HepG2 (cell line): Measurements from ENCODE around the gene FSCN2. TPM values are rescaled to one million over a fixed set of nuclear protein-coding genes. Genes with fewer than 3 reads are reported as not detected.

Experiments
- ATAC-seq: fragments of 200-7000 bp; cut with Tn5 transposase; 3 replicates; pipeline ENCODE4 v1.9.1; 2020; ENCODE audit warnings: mild to moderate bottlenecking, moderate library complexity
- BruUV-seq: library from RNA; stranded (reverse); fragments of 400-500 nt; replicated peaks from 2 replicates; lab custom pipeline; 2021; lab: Mats Ljungman, UMichigan
- CTCF ChIA-PET: fragments of 300-600 bp; formaldehyde crosslinking; extraction: SDS; loops from one replicate; lab custom pipeline; 2021; ENCODE audit warnings: low total read pairs, inconsistent platforms, low intra/inter-chr PET ratio; lab: Yijun Ruan, JAX
- POLR2A ChIA-PET: fragments of 350-600 bp; sonication (Branson Sonifier 250); formaldehyde crosslinking; loops from one replicate; lab custom pipeline; 2020; ENCODE audit warnings: antibody characterized with exemption, inconsistent platforms; lab: Yijun Ruan, JAX
- DNase-seq: peaks from one replicate; pipeline ENCODE4 v3.0.0-alpha.2; 2015; ENCODE audit warnings: low spot score
- FAIRE-seq: peaks from 3 replicates; lab custom pipeline; 2011; peaks lifted over from hg19 to GRCh38; lab: Jason Lieb, UNC
- H2AFZ ChIP-seq: one replicate; pipeline ENCODE4 v1.6.1; 2011; ENCODE audit warnings: low read length, inconsistent platforms
- H3K27ac ChIP-seq: fragments of 300-600 bp; 3 replicates; pipeline ENCODE4 v1.8.0; 2011; ENCODE audit warnings: mixed run types, mild to moderate bottlenecking, mixed read lengths, low read length, inconsistent platforms; ENCODE audit not compliant: insufficient read depth; ENCODE audit errors: extremely low read length
- H3K27me3 ChIP-seq, 2 experiments: fragments of 200-600 bp in 1 of 2; 2 replicates in 1 of 2; 3 replicates in 1 of 2; pipeline versions ENCODE4 v1.6.0 to v1.8.0; 2011; ENCODE audit warnings: low read length in 2 of 2, mild to moderate bottlenecking in 2 of 2, moderate library complexity in 2 of 2, inconsistent platforms in 1 of 2; ENCODE audit not compliant: insufficient read depth in 2 of 2, control insufficient read depth in 1 of 2
- H3K36me3 ChIP-seq, 2 experiments: fragments of 200-600 bp in 1 of 2; replicated peaks in 1 of 2; 2 replicates in 1 of 2; 3 replicates in 1 of 2; pipeline versions ENCODE4 v1.5.1 to v1.8.0; 2011; ENCODE audit warnings: low read length in 2 of 2, inconsistent platforms in 1 of 2; ENCODE audit not compliant: insufficient read depth in 2 of 2, control insufficient read depth in 1 of 2
- H3K4me1 ChIP-seq: 2 replicates; pipeline ENCODE4 v1.5.1; 2012; ENCODE audit warnings: low read length, inconsistent platforms; ENCODE audit not compliant: insufficient read depth
- H3K4me2 ChIP-seq: 2 replicates; pipeline ENCODE4 v1.6.0; 2011; ENCODE audit warnings: low read depth, low read length, inconsistent platforms
- H3K4me3 ChIP-seq, 3 experiments: fragments of 200-600 bp in 1 of 3; sonication (generic), shearing (Covaris generic) in 1 of 3; replicated peaks in 1 of 3; 2 replicates each; pipeline ENCODE4 v1.5.1; 2011 to 2016; ENCODE audit warnings: low read length in 3 of 3, inconsistent platforms in 2 of 3, low read depth in 2 of 3, mild to moderate bottlenecking in 2 of 3, control low read depth in 1 of 3, mixed read lengths in 1 of 3; ENCODE audit not compliant: insufficient read depth in 1 of 3
- H3K79me2 ChIP-seq: one replicate; pipeline ENCODE4 v1.6.1; 2011; ENCODE audit warnings: low read length, inconsistent platforms; ENCODE audit not compliant: insufficient read depth
- H3K9ac ChIP-seq: 2 replicates; pipeline ENCODE4 v1.6.0; 2011; ENCODE audit warnings: mild to moderate bottlenecking, low read depth, low read length, inconsistent platforms; ENCODE audit not compliant: insufficient read depth
- H3K9me3 ChIP-seq: 2 replicates; pipeline ENCODE4 v1.5.1; 2012; ENCODE audit warnings: mild to moderate bottlenecking, low read length
- H4K20me1 ChIP-seq: 2 replicates; pipeline ENCODE4 v1.6.0; 2011; ENCODE audit warnings: inconsistent platforms, mild to moderate bottlenecking, low read length, moderate library complexity; ENCODE audit not compliant: insufficient read depth
- AHR ChIP-seq: IDR thresholded peaks from 2 replicates; pipeline ENCODE4 v1.6.1; 2018; ENCODE audit warnings: missing genetic modification reagents, missing compliant biosample characterization
- ARID3A ChIP-seq: IDR thresholded peaks from 2 replicates; pipeline ENCODE4 v1.6.1; 2012; ENCODE audit warnings: low read depth, low read length, improper control_type of control experiment
- BRCA1 ChIP-seq: sonication (generic); formaldehyde crosslinking; IDR thresholded peaks from 2 replicates; pipeline ENCODE4 v1.4.0; 2020; ENCODE audit warnings: missing genetic modification reagents
- FOSL2 ChIP-seq: sonication (generic); formaldehyde crosslinking; IDR thresholded peaks from 2 replicates; pipeline ENCODE4 v1.4.0; 2020; ENCODE audit warnings: missing genetic modification reagents
- FOXJ3 ChIP-seq: sonication (generic); formaldehyde crosslinking; IDR thresholded peaks from 2 replicates; pipeline ENCODE4 v1.4.0; 2020; ENCODE audit warnings: missing genetic modification reagents, mild to moderate bottlenecking, borderline replicate concordance
- GABPB1 ChIP-seq: IDR thresholded peaks from 2 replicates; pipeline ENCODE4 v1.6.1; 2016; ENCODE audit warnings: mild to moderate bottlenecking, missing genetic modification reagents, moderate library complexity, missing compliant biosample characterization
- HNRNPLL ChIP-seq: fragments of 200-400 bp; formaldehyde crosslinking; IDR thresholded peaks from 2 replicates; pipeline ENCODE4 v1.6.1; 2017; ENCODE audit warnings: mild to moderate bottlenecking, low read depth, low read length; ENCODE audit not compliant: poor library complexity, severe bottlenecking
- MYC ChIP-seq: sonication (generic); formaldehyde crosslinking; IDR thresholded peaks from 2 replicates; pipeline ENCODE4 v1.9.0; 2021; ENCODE audit warnings: missing genetic modification reagents, borderline replicate concordance
- NR3C1 ChIP-seq: sonication (generic); formaldehyde crosslinking; IDR thresholded peaks from 2 replicates; pipeline ENCODE4 v1.4.0; 2020; ENCODE audit warnings: missing genetic modification reagents
- SP4 ChIP-seq: sonication (generic); formaldehyde crosslinking; IDR thresholded peaks from 2 replicates; pipeline ENCODE4 v1.8.1; 2023; ENCODE audit warnings: mild to moderate bottlenecking, missing genetic modification reagents
- ZNF101 ChIP-seq: sonication (generic); formaldehyde crosslinking; IDR thresholded peaks from 2 replicates; pipeline ENCODE4 v1.4.0; 2020; ENCODE audit warnings: mild to moderate bottlenecking, low read depth, missing genetic modification reagents, borderline replicate concordance
- ZNF224 ChIP-seq: sonication (generic); formaldehyde crosslinking; IDR thresholded peaks from 2 replicates; pipeline ENCODE4 v1.5.0; 2020; ENCODE audit warnings: mild to moderate bottlenecking, missing genetic modification reagents
- ZNF431 ChIP-seq: sonication (generic); formaldehyde crosslinking; IDR thresholded peaks from 2 replicates; pipeline ENCODE4 v1.9.0; 2022; ENCODE audit warnings: missing genetic modification reagents, low read depth, mild to moderate bottlenecking, borderline replicate concordance
- ZNF512 ChIP-seq: sonication (generic); formaldehyde crosslinking; IDR thresholded peaks from 2 replicates; pipeline ENCODE4 v1.4.0; 2020; ENCODE audit warnings: mild to moderate bottlenecking, missing genetic modification reagents
- ZNF607 ChIP-seq: sonication (generic); formaldehyde crosslinking; IDR thresholded peaks from 2 replicates; pipeline ENCODE4 v1.5.1; 2020; ENCODE audit warnings: missing genetic modification reagents, mild to moderate bottlenecking, borderline replicate concordance
- WGBS: methylation state at CpG from one replicate; pipeline ENCODE4 v1.1.6; 2017; ENCODE audit warnings: low lambda C conversion rate; 5-methylcytosine and 5-hydroxymethylcytosine counted together
- in situ Hi-C: cut with HindIII; loops from 2 replicates; pipeline ENCODE4 v1.10.0; 2017; ENCODE audit warnings: low pct_unique_long_range_greater_than_20kb; ENCODE audit not compliant: extremely low pct_ligation_motif_present
- intact Hi-C: fragments of 100-400 bp; cut with micrococcal nuclease; formaldehyde crosslinking; loops from one replicate; pipeline ENCODE4 v1.10.0; 2022; ENCODE audit not compliant: unreplicated experiment
- polyA plus RNA-seq, 8 experiments: library from polyadenylated mRNA; depleted of rRNA in 3 of 8; stranded (reverse) in 7 of 8; unstranded in 1 of 8; fragments of >200 nt; fragmentation: Illumina TruSeq in 4 of 8; extraction: Trizol in 4 of 8; gene quantifications; 2 replicates each; pipeline versions ENCODE4 v1.2.1 to v1.2.3, GENCODE V29; 2011 to 2016; ENCODE audit warnings: low read depth in 4 of 8, missing spikeins in 1 of 8, mixed read lengths in 1 of 8; ENCODE audit not compliant: insufficient read depth in 1 of 8
- total RNA-seq, 5 experiments: library from RNA; depleted of rRNA; stranded (reverse); fragments of >200 nt; fragmentation: Illumina TruSeq; extraction: Trizol; gene quantifications; 2 replicates each; pipeline ENCODE4 v1.2.3, GENCODE V29; 2016; ENCODE audit warnings: low read depth in 1 of 5
- TF ChIP-seq, protein P1 (sequence below), 2 experiments: fragments of 450-650 bp in 1 of 2; sonication (generic) in 1 of 2; formaldehyde crosslinking; IDR thresholded peaks; 2 replicates each; pipeline versions ENCODE4 v1.5.0 to v1.8.0; 2020 to 2022; ENCODE audit warnings: mild to moderate bottlenecking in 1 of 2, missing genetic modification reagents in 1 of 2
- TF ChIP-seq, protein P2 (sequence below): sonication (generic); formaldehyde crosslinking; IDR thresholded peaks from 2 replicates; pipeline ENCODE4 v1.4.0; 2020; ENCODE audit warnings: missing genetic modification reagents

Gene FSCN2
- total and polyA plus RNA-seq, 2 of the 13 experiments (the other 11 are each of a cell fraction or from before 2014, with no cell fraction given), result 0.09 TPM; not detected in 1

GRCh38 chr17:81514739-81515529, 13.2 kb upstream of the FSCN2 start:
- ChIA-PET POLR2A (interaction anchor here (0.5 to 4.3 kb wide), 10 partner anchors 7 to 276 kb away, joined by 3 to 27 read pairs (median 3); partner anchors contain the start of genes BAHCC1, FAAP100, NDUFAF8 and TEPSIN), CTCF (no interaction called here)
- H3K4me1 ChIP-seq, result peaks cover 55% of the 10 kb centered on the region
- ATAC-seq (peak; percentile 19), FAIRE-seq (no peak), DNase-seq (peak; percentile 73)
- peaks cover 24% of the 10 kb centered on the region for H4K20me1 ChIP-seq
- intact Hi-C loops (loop anchor here (10.0 kb wide), 1 partner anchor 120 kb away; the partner anchor contains the start of gene BAHCC1), in situ Hi-C loops (no loop called here)
- 4% methylated on average over 10 of the region's 82 CpGs for WGBS
- peaks cover 26% of the 10 kb centered on the region for H3K79me2 ChIP-seq
- peaks cover 0 to 4% of the 10 kb centered on the region in 2 experiments; a peak in 1 of 5 replicates for H3K27me3 ChIP-seq
- peaks cover 14 to 22% of the 10 kb centered on the region in 2 experiments for H3K36me3 ChIP-seq
- H3K9me3 ChIP-seq, result no peaks in the 10 kb centered on the region
- peak overlapping the region; percentile 54 to 88 (median 75) for H3K4me3 ChIP-seq
- H3K27ac ChIP-seq, result peak overlapping the region; percentile 86
- no peak overlapping the region for H2AFZ ChIP-seq
- BruUV-seq, result TSS peak; percentile 56
- H3K9ac ChIP-seq, result peak overlapping the region; percentile 99
- H3K4me2 ChIP-seq, result peak overlapping the region; percentile 97
- TF ChIP-seq AHR (CRISPR knock-in tag) (0 out of 2 replicates have a peak, but pooled peaks have one; percentile 54), ZNF224 (CRISPR knock-in tag) (no peak), ZNF607 (no peak), ZNF101 (CRISPR knock-in tag) (no peak), HNRNPLL (peak; percentile 45), BRCA1 (CRISPR knock-in tag) (0 out of 2 replicates have a peak, but pooled peaks have one; percentile 32), SP4 (no peak), NR3C1 (CRISPR knock-in tag) (no peak), GABPB1 (CRISPR knock-in tag) (peak; percentile 85), FOSL2 (CRISPR knock-in tag) (peak; percentile 4; the same call in 1 of the 2 replicates), MYC (CRISPR knock-in tag) (peak; percentile 75; the same call in 1 of the 2 replicates), ZNF512 (CRISPR knock-in tag) (no peak), FOXJ3 (CRISPR knock-in tag) (no peak), ARID3A (no peak), ZNF431 (CRISPR knock-in tag) (0 out of 2 replicates have a peak, but pooled peaks have one; percentile 45)
- TF ChIP-seq, protein P1, sequence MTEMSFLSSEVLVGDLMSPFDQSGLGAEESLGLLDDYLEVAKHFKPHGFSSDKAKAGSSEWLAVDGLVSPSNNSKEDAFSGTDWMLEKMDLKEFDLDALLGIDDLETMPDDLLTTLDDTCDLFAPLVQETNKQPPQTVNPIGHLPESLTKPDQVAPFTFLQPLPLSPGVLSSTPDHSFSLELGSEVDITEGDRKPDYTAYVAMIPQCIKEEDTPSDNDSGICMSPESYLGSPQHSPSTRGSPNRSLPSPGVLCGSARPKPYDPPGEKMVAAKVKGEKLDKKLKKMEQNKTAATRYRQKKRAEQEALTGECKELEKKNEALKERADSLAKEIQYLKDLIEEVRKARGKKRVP (CRISPR knock-in tag; IDR thresholded peaks at IDR 0.05), result no peak
- TF ChIP-seq, protein P2, sequence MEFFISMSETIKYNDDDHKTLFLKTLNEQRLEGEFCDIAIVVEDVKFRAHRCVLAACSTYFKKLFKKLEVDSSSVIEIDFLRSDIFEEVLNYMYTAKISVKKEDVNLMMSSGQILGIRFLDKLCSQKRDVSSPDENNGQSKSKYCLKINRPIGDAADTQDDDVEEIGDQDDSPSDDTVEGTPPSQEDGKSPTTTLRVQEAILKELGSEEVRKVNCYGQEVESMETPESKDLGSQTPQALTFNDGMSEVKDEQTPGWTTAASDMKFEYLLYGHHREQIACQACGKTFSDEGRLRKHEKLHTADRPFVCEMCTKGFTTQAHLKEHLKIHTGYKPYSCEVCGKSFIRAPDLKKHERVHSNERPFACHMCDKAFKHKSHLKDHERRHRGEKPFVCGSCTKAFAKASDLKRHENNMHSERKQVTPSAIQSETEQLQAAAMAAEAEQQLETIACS (CRISPR knock-in tag), result no peak; the same call in 1 of the 2 replicates
